IMR-90 (cell line): Measurements from ENCODE around the gene AURKA. TPM values are rescaled to one million over a fixed set of nuclear protein-coding genes. Genes with fewer than 3 reads are reported as not detected.

Experiments
- BHLHE40 ChIP-seq: fragments of 150-350 bp; IDR thresholded peaks from 2 replicates; pipeline ENCODE4 v1.6.1; 2016; ENCODE audit warnings: mild to moderate bottlenecking, low read depth, low read length
- CHD1 ChIP-seq: IDR thresholded peaks from 2 replicates; pipeline ENCODE4 v1.6.1; 2012; ENCODE audit warnings: low read depth, low read length, improper control_type of control experiment
- MAZ ChIP-seq: IDR thresholded peaks from 2 replicates; pipeline ENCODE4 v1.6.1; 2012; ENCODE audit warnings: low read depth, mild to moderate bottlenecking, low read length, improper control_type of control experiment, moderate library complexity, borderline replicate concordance
- MXI1 ChIP-seq: IDR thresholded peaks from 2 replicates; pipeline ENCODE4 v1.6.1; 2012; ENCODE audit warnings: low read depth, mild to moderate bottlenecking, low read length, moderate library complexity, borderline replicate concordance
- RAD21 ChIP-seq: IDR thresholded peaks from 2 replicates; pipeline ENCODE4 v1.6.1; 2012; ENCODE audit warnings: low read length, improper control_type of control experiment
- SMC3 ChIP-seq: fragments of 150-350 bp; IDR thresholded peaks from 2 replicates; pipeline ENCODE4 v1.6.1; 2016; ENCODE audit warnings: low read depth, mild to moderate bottlenecking, antibody characterized with exemption, low read length, moderate library complexity
- polyA plus RNA-seq, 3 experiments: library from polyadenylated mRNA; depleted of rRNA; stranded (reverse); fragments of >200 nt; gene quantifications; 2 replicates each; pipeline ENCODE4 v1.2.3, GENCODE V29; 2012; ENCODE audit warnings: low replicate concordance in 1 of 3
- total RNA-seq: library from RNA; depleted of rRNA; stranded (reverse); fragments of >200 nt; gene quantifications from 2 replicates; pipeline ENCODE4 v1.2.3, GENCODE V29; 2012

AURKA gene
- total and polyA plus RNA-seq, 2 of the 4 experiments (the other 2 are of a cell fraction) = 68.0 to 83.3 TPM

GRCh38 chr20:56392132-56392880 is at the start of gene AURKA, which contains the start of gene CSTF1 (continued):
- no peak for TF ChIP-seq RAD21
- no peak for TF ChIP-seq MAZ
- peak; percentile 99 for TF ChIP-seq BHLHE40
- peak; percentile 81 for TF ChIP-seq MXI1
- no peak for TF ChIP-seq SMC3
- TF ChIP-seq CHD1 = peak; percentile 6; the same call in 1 of the 2 replicates
